OCI-LY3 (cell line): ENCODE measurements around the gene SPOUT1.
"Not testable (repeated sequence)": the region's sequence is repeated elsewhere in the genome, so short reads cannot be mapped to it uniquely, and the experiment has no call there.

Experiments
- H2AFZ ChIP-seq: fragments of 200-600, 300-600 bp; shearing (Covaris generic); 2 replicates; pipeline ENCODE4 v1.6.0; 2014; ENCODE audit warnings: antibody characterized with exemption, low read depth, low read length
- H3K27ac ChIP-seq: fragments of 200-600, 300-600 bp; sonication (generic); 2 replicates; pipeline ENCODE4 v1.5.1; 2014; ENCODE audit warnings: mild to moderate bottlenecking, low read length, moderate library complexity, mixed read lengths
- H3K27me3 ChIP-seq: fragments of 200-600, 300-600 bp; sonication (generic); 2 replicates; pipeline ENCODE4 v1.6.1; 2014; ENCODE audit warnings: low read depth, low read length, mixed read lengths
- H3K36me3 ChIP-seq: fragments of 200-600, 300-600 bp; sonication (generic); replicated peaks from 2 replicates; pipeline ENCODE3; 2014; ENCODE audit warnings: low read depth, low read length, mixed read lengths
- H3K4me1 ChIP-seq: fragments of 300-600, 200-600 bp; sonication (generic); 2 replicates; pipeline ENCODE4 v1.6.1; 2014; ENCODE audit warnings: low read length, mixed read lengths
- H3K4me2 ChIP-seq: fragments of 200-600, 300-600 bp; sonication (generic); 2 replicates; pipeline ENCODE4 v1.6.1; 2014; ENCODE audit warnings: low read length, mixed read lengths
- H3K4me3 ChIP-seq: fragments of 300-600, 200-600 bp; sonication (generic); 2 replicates; pipeline ENCODE4 v1.5.1; 2014; ENCODE audit warnings: antibody characterized with exemption, mild to moderate bottlenecking, low read length, moderate library complexity
- H3K79me2 ChIP-seq: fragments of 300-600, 200-600 bp; shearing (Covaris generic); 2 replicates; pipeline ENCODE4 v1.6.1; 2014; ENCODE audit warnings: mild to moderate bottlenecking, low read length, mixed read lengths
- H3K9ac ChIP-seq: fragments of 300-600, 200-600 bp; shearing (Covaris generic); 2 replicates; pipeline ENCODE4 v1.6.0; 2014; ENCODE audit warnings: mild to moderate bottlenecking, low read length, moderate library complexity
- H3K9me3 ChIP-seq: fragments of 200-600, 300-600 bp; shearing (Covaris generic); 2 replicates; pipeline ENCODE4 v1.6.1; 2014; ENCODE audit warnings: low read length, mixed read lengths; ENCODE audit not compliant: insufficient read depth
- H4K20me1 ChIP-seq: fragments of 200-600, 300-600 bp; sonication (generic); 2 replicates; pipeline ENCODE4 v1.6.1; 2016; ENCODE audit warnings: low read length, mixed read lengths; ENCODE audit not compliant: insufficient read depth
- EZH2phosphoT487 ChIP-seq: fragments of 200-600 bp; shearing (Covaris generic); IDR thresholded peaks from 2 replicates; pipeline ENCODE4 v1.6.1; 2018; ENCODE audit warnings: antibody characterized with exemption, mixed run types, low read depth
- TF ChIP-seq, protein P1 (sequence below): fragments of 200-600, 300-600 bp; sonication (generic); IDR thresholded peaks from 2 replicates; pipeline ENCODE4 v1.5.1; 2014; ENCODE audit warnings: antibody characterized with exemption, low read length, low read depth

The SPOUT1 gene

DNA sequence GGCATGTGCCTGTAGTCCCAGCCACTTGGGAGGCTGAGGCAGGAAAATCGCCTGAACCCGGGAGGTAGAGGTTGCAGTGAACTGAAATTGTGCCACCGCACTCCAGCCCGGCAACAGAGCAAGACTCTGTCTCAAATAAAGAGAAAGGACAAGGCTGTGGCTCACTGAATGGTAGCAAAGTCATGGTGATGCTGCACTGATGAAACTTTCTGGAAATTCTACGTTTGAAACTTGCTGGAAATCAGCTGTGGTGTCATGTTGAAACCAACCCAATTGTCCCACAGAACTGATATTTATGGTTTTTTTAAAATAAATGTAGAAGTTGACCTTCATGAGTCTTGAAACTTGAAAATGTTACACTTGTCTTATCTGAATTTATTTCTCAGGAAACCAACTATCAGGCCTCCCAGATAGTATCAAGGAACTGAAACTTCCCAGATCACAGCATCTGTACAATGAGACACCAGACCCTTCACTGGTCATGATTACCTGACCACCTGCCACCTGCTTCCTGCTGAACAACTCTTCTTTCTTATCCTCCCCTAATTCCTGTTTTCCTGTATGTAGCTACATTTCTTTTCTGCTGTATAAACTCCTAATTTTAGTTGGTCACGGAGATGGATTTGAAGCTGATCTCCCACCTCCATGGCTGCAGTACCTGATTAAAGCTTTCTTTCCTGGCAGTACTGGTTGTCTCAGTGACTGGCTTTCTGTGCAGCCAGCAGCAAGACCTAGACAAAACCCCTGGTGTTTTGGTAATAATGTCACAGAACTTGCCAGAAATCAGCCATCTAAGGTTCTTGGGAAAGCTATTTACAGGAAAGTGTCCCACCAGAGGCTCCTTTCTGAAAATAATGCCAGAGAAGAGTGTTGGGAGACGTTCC lies 48.2 kb downstream of the SPOUT1 start:
- Histone ChIP-seq H3K4me3 (no peak overlapping the region), H2AFZ (no peak overlapping the region), H3K36me3 (no peaks in the 10 kb centered on the region), H3K4me2 (no peak overlapping the region), H3K4me1 (peaks cover 16% of the 10 kb centered on the region), H3K9ac (no peak overlapping the region), H3K9me3 (no peaks in the 10 kb centered on the region), H3K79me2 (no peaks in the 10 kb centered on the region), H3K27ac (no peak overlapping the region), H4K20me1 (no peaks in the 10 kb centered on the region), H3K27me3 (no peaks in the 10 kb centered on the region)
- no peak for TF ChIP-seq EZH2phosphoT487
- TF ChIP-seq, protein P1, sequence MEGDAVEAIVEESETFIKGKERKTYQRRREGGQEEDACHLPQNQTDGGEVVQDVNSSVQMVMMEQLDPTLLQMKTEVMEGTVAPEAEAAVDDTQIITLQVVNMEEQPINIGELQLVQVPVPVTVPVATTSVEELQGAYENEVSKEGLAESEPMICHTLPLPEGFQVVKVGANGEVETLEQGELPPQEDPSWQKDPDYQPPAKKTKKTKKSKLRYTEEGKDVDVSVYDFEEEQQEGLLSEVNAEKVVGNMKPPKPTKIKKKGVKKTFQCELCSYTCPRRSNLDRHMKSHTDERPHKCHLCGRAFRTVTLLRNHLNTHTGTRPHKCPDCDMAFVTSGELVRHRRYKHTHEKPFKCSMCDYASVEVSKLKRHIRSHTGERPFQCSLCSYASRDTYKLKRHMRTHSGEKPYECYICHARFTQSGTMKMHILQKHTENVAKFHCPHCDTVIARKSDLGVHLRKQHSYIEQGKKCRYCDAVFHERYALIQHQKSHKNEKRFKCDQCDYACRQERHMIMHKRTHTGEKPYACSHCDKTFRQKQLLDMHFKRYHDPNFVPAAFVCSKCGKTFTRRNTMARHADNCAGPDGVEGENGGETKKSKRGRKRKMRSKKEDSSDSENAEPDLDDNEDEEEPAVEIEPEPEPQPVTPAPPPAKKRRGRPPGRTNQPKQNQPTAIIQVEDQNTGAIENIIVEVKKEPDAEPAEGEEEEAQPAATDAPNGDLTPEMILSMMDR: no peak

DNA sequence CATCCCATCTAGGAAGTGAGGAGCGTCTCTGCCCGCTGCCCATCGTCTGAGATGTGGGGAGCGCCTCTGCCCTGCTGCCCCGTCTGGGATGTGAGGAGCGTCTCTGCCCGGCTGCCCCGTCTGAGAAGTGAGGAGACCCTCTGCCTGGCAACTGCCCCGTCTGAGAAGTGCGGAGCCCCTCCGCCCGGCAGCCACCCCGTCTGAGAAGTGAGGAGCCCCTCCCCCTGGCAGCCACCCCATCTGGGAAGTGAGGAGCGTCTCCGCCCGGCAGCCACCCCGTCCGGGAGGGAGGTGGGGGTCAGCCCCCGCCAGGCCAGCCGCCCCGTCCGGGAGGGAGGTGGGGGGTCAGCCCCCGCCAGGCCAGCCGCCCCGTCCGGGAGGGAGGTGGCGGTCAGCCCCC lies 49.5 kb downstream of the SPOUT1 start:
- H3K9me3 ChIP-seq, H3K36me3 ChIP-seq, H3K27ac ChIP-seq: not testable (repeated sequence)

DNA sequence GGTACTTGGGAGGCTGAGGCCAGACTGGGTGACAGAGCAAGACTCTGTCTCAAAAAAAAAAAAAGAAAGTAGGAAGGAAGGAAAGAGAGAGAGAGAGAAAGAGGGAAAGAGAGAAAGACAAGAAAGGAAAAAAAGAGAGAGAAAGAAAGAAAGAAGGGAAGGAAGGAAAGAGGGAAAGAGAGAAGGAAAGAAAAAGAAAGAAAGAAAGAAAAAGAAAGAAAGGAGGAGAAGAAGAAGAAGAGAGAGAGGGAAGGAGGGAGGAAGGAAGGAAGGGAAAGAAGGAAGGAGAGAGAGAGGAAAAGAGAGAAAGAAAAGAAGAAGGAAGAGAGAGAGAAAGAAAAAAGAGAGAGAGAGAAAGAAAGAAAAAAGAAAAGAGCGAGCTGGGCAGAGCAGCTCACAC lies 54.8 kb downstream of the SPOUT1 start:
- Histone ChIP-seq H3K9ac (no peak overlapping the region), H3K36me3 (no peaks in the 10 kb centered on the region), H3K79me2 (peaks cover 9% of the 10 kb centered on the region), H4K20me1 (no peaks in the 10 kb centered on the region), H3K4me1 (peaks cover 9% of the 10 kb centered on the region), H3K9me3 (peaks cover 4% of the 10 kb centered on the region; the same call in 1 of the 2 replicates), H3K27ac (no peak overlapping the region), H3K27me3 (no peaks in the 10 kb centered on the region), H2AFZ (no peak overlapping the region), H3K4me3 (no peak overlapping the region), H3K4me2 (no peak overlapping the region)
- TF ChIP-seq, protein P1: no peak
- TF ChIP-seq EZH2phosphoT487: no peak

More for the DNA sequence above, 49.5 kb downstream of the SPOUT1 start:
- H3K4me1 ChIP-seq: peaks cover 14% of the 10 kb centered on the region
- not testable (repeated sequence) for H3K79me2 ChIP-seq, H3K27me3 ChIP-seq, H3K4me3 ChIP-seq, H4K20me1 ChIP-seq, H3K4me2 ChIP-seq, H2AFZ ChIP-seq, H3K9ac ChIP-seq

DNA sequence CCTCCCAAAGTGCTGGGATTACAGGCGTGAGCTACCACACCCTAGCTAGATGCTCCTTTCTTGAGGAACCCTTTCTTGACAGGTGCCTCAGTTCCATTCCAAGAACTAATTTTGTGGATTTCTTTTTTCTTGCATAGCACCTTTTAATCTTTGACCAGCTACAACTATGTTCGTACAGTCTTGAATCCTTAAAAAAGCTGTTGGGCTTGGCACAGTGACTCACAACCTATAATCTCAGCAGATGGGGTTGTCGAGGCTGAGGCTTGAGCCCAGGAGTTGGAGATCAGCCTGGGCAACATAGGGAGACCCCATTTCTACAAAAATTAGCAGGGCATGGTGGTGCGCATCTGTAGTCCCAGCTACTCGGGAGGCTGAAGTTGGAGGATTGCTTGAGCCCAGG lies 56.5 kb downstream of the SPOUT1 start:
- no peak overlapping the region for H3K27ac ChIP-seq
- H3K4me2 ChIP-seq: no peak overlapping the region

More for the DNA sequence above, 56.5 kb downstream of the SPOUT1 start:
- no peak overlapping the region for H2AFZ ChIP-seq
- H3K9me3 ChIP-seq: peaks cover 4% of the 10 kb centered on the region; the same call in 1 of the 2 replicates
- H3K79me2 ChIP-seq: peaks cover 9% of the 10 kb centered on the region
- H3K4me3 ChIP-seq: no peak overlapping the region
- TF ChIP-seq EZH2phosphoT487: no peak
- TF ChIP-seq, protein P1: no peak
- peaks cover 9% of the 10 kb centered on the region for H3K4me1 ChIP-seq
- H3K27me3 ChIP-seq: no peaks in the 10 kb centered on the region
- no peaks in the 10 kb centered on the region for H3K36me3 ChIP-seq
- no peaks in the 10 kb centered on the region for H4K20me1 ChIP-seq
- no peak overlapping the region for H3K9ac ChIP-seq
